Activated gamma-delta T cell treated with Interleukin-2 at 50 U/mL for 16 hours (primary cell): ENCODE results near the gene KRTAP10-8.
"Not testable (repeated sequence)": the region's sequence is repeated elsewhere in the genome, so short reads cannot be mapped to it uniquely, and the experiment has no call there.

Source experiments
- DNase-seq: peaks from one replicate; pipeline ENCODE4 v3.0.0-alpha.2; 2020

Gene KRTAP10-8

DNA sequence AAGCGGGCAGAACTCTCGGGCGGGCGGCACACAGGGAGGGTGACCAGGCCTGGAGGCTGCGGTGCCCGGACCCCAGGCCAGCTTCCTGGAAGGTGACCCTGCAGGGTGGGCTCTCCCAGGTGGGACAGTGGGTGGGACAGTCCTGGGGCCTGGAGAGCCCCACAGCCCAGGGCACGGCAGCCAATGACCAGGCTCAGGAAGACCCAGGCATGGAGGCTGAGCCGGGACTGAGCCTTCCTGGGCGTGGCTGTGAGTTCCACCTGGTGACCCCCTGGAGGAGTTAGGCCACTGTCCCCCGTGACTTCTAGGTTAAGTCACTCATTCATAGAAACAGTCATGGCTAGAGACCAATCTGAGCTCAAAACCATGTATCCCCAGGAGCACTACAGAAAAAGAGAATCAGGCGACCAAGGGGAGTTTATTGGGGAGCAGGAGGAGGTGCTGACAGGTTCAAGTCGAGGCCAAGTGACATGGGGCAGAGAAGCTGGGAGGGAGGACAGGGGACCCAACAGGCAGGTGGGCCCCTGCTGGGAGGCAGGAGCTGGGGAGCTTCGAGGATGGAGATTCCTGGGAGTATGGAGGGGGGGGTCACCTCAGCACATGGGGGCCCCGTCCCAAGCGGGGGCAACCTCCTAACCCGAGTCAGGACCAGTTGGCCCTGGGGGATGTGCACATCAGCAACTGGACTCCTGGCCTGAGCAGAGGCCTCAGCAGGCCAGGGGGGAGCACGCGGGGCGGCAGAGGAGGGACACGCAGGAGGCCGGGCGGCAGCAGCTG, 32.6 kb upstream of the KRTAP10-8 start:
- DNase-seq: no peak

DNA sequence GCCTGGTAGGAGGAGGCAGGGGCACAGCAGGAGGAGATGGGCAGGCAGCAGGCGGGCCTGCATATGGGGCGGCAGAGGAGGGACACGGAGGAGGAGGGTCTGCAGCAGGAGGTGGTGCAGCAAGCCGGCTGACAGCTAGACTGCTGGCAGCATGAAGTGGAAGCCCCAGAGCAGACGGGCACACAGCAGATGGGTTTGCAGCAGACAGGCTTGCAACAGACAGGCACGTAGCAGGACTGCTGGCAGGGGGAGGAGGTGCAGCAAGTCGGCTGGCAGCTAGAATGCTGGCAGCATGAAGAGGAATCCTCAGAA, 32.1 kb upstream of the KRTAP10-8 start:
- no peak for DNase-seq

DNA sequence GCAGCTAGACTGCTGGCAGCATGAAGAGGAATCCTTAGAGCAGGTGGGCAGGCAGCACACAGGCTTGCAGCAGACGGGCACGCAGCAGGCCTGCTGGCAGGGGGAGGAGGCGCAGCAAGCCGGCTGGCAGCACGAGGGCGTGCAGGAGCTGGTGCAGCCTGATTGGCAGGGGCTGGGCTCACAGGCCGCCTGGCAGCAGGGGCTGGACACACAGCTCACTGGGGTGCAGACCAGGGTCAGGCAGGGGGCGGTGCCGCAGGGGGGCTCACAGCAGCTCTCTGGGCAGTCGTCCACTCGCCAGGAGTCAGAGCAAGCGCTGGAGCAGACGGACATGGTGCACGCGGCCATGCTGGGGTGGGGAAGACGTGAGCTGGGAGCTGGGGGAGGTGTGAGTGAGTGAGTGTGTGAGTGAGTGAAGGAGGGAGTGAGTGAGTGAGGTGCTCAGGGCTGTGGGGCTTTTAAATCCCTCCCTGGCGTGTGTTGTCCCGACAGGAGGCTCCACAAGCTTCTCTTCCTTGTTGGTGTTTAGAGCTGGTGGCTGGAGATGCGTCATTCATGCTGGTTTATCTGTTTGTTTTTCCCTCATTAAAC, 31.6 kb upstream of the KRTAP10-8 start, which contains the start of gene KRTAP10-5:
Gene KRTAP10-5, minus strand, starts transcription at position 374 of the 591 bp plus-strand sequence. Its CDS starts 26 bp downstream, at position 348.
- DNase-seq: not testable (repeated sequence)

DNA sequence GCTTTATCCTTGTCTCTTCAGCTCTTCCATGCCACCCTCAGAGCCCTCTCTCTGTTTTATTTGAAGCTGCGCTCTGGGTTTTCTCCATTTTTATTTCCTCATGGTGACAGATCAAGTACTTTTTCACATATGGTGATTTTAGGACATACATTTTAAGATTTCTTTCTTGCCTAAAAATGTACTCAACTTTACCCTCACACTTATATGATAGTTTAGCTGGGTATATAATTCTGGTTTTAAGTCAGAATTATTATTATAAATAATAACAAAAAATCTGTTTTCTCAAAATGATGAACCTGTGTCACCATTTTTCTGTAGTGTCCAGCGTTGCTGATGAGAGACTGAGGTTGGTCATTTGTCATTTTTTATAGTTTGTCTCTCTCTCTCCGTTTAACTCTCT, 30.7 kb upstream of the KRTAP10-8 start:
- DNase-seq: no peak

DNA sequence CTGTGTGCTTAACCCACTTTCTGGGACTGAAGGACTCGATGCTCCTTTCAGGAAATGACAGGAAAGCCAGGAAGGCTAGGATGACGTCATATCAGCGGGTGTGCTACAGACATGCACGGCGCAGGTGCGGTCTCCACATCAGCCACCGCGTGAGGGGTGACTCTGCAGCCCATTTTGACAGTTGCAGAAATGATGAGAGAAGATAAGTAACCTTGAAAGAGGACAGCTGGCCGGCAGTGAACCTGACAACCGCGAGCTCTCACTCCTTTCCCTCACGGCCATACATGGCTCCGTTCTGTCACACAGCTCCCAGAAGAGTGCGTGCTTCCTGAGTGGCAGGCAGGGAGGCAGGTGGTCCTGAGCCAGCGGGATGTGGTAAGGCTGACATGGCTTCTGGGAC, 29.8 kb upstream of the KRTAP10-8 start:
- DNase-seq: no peak

DNA sequence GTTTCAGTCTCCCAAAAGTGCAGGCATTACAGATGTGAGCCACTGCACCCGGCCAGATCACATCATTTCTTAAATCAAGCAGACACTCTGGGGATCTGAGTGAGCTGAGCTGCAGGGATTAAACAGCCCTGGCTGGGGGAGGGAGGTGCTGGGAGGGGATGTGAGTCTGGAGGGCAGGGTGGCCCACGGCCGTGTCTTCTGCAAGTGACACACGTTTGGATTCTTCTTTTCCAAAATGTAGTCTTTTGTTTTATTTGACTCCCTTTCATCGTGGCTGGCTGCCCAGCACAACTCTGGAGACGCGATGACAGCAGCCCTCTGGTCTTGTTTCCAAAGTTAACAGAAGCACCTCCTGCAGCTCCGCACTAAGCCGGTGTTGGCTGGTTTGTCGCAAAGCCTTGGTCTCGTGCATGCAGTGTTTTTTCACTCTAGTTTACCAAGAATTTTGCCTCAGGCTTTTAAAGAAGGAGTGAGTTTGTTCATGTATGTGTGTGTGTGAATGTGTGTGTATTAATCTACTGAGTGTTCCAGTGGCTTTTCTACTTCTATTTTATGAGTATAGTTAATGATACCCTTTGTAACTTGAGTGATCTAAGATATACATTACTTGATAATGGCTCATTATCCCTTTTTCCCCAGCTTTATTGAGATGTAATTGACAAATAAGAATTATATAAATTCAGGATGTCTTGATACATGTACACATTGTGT, 28.6 kb upstream of the KRTAP10-8 start:
- no peak for DNase-seq

DNA sequence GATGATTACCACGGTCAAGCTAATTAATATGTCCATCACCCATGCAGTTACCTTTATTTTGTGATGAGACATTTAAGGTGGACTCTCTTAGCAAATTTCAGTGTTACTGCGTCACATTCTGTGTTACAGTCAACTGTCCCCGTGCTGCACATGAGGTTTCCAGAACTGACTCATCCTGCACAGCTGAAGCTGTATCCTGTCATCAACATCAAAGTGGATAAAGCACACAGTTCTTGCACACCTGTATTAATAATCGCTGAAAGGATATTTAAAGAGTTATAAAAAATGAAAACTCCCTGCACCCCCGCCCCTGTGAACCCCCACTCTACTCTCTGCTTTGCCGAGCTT, 28.1 kb upstream of the KRTAP10-8 start:
- DNase-seq: no peak

DNA sequence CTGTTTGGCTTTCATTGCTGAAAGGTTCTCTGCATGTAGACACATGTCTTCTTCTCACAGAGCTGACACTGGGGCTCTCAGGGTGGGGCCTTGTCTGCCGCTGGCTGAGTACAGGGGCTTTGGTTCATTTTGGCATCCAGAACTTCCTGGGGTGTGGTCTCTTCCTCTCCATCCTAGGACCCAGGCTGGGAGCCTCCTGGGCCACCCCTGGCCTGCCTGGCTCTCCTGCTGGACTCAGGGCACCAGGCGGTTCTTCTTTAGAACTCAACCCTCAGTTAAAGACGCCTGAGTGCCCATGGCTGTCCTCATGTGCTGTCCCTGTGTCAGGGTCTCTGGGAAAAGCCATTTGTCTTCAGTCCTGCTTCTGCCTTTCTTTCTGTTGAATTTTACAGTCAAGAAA, 26.0 kb upstream of the KRTAP10-8 start:
- no peak for DNase-seq

DNA sequence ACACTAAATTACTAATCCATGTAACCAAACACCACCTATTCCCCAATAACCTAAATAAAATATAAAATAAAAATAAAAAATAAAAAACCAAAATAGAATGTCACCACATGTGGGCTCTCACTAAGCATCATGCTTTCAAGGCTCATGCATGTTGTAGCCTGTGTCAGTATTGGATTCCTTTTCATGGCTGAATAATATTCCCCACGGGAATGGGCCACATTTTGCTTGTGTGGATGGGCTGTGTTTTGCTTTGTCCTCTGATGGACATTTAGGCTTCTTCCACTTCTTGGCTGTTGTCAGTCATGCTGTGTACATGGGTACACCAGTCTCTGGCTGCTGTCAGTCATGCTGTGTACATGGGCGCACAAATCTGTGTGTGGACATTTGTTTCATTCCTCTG, 22.8 kb upstream of the KRTAP10-8 start:
- DNase-seq: no peak

DNA sequence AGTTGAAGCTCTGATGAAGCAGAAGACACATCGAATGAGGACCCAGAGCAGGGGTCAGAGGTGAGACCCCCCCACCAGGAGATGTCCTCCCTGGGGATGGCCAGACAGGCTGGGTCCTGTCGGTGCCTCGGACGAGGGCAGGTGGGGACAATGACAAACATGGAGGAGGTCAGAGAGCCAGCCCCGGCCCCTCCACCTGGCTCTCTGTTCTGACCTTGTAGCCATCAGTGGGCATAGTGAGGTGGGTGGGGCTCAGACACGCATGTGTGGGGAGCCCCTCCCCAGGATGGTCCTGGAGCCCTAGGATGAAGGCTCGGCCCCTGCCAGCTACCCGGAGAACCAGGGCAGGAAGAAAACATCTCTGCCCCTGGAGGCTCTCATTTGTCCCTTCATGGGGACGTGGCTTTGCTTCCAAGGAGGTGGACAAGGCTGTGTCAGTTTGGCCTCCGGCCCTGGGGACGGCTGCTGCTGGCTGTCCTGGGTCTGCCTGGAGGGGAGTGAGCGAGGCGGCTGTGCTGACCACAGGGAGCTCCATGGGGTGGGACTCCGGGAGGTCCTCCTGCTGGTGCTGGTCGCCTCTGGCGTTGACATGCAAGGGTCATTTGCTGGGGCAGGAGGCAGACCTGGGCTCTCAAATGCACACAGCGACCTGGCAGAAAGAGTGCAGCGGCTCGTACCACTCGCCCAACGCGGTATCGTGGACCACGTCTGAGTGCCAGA, 22.1 kb upstream of the KRTAP10-8 start:
- no peak for DNase-seq

DNA sequence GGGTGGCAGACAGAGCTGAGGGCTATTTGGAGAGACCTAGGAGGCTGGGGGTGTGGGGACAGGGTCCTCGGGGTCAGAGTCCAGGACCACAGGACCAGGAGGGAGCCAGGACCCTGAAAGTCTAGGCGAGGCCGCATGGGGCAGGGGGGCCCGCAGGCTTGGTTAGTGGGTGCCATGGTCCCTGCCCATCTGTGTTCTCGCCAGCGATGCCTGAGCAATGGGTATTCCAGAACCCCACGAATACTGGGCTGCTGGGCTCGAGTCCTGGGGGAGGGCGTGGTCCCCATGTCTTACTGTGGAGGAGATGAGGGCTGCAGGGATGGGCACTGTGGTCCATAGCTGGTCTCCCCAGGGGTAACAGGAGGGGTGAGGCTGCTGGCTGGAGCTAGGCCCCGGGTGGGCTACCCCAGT, 21.6 kb upstream of the KRTAP10-8 start:
- DNase-seq: no peak

DNA sequence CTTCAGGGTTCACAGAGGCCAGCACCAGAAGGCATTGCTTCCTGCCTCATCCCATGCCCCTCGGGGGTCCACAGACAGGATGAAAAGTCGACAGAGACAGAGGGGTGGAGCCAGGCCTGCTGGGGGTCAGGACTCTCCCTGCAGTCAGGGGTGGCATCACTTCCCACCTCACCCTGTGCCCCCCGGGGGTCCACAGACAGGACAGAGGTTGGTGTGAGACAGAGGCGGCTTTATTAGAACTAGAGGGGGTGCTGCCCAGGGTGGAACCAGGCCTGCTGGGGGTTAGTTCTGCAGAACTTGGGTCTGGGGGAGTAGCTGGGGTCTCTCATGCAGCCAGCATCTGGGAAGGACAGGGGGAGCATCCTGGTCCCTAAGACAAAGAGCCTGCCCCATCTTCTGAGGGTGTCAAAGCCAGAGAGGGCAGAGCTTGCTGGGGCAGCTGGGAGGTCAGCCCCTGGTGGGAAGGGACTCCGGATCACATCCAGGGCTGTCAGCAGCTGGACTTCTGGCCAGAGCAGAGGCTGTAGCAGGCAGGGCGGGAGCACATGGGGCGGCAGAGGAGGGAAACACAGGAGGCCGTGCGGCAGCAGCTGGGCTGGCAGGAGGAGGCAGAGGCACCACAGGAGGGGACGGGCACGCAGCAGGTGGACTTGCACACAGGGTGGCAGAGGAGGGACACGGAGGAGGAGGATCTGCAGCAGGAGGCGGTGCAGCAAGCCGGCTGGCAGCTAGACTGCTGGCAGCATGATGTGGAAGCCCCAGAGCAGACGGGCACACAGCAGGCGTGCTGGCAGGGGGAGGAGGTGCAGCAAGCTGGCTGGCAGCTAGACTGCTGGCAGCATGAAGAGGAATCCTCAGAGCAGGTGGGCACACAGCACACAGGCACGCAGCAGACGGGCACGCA, 20.7 kb upstream of the KRTAP10-8 start:
- not testable (repeated sequence) for DNase-seq

DNA sequence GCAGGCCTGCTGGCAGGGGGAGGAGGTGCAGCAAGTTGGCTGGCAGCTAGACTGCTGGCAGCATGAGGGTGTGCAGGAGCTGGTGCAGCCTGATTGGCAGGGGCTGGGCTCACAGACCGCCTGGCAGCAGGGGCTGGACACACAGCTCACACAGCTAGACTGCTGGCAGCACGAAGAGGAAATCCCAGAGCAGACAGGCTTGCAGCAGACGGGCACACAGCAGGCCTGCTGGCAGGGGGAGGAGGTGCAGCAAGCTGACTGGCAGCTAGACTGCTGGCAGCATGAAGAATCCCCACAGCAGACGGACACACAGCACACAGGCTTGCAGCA, 20.1 kb upstream of the KRTAP10-8 start:
- not testable (repeated sequence) for DNase-seq

DNA sequence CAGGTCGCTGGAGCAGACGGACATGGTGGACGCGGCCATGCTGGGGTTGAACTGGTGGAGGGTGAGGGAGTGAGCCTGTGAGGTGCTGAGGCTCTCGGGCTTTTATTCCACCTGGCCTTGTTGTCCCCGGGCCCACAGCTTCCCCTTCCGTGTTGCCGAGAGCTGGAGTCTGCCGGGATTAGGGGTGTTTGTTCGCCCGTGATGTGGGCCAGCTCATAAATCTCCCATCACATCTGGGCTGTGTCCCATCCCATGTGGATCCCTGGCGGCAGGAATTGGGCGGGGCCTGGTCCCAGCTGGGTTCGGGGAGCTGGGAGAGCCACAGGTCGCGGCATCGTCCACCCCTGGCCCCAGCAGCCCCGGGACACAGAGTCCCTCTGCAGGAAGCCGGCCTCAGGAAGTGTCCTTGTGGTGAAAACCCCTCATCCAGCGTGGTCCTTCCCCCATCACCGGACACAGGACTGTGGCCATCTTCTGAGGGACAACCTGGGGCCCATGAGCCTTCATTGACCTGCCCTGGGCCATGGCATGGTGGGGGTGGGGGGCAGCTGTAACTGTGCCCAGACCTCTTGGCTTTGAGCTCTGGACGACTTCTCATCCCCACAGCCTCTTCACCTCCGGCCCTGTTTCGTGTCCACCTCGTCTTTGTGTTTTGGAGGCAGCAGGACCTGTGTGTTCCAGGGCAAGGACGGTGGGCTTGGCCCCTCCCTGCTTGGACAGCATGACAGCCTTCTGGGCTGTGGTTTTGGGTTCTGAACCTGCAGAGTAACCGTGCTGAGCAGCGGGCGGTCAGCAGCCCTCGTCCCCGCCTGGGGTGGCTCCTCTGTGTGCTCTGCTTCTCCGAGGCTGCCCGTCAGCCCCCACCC, 19.2 kb upstream of the KRTAP10-8 start, which contains the start of gene KRTAP10-6:
Gene KRTAP10-6, minus strand, starts transcription at position 60 of the 866 bp plus-strand sequence. Its CDS starts 21 bp downstream, at position 39.
- DNase-seq: no peak

DNA sequence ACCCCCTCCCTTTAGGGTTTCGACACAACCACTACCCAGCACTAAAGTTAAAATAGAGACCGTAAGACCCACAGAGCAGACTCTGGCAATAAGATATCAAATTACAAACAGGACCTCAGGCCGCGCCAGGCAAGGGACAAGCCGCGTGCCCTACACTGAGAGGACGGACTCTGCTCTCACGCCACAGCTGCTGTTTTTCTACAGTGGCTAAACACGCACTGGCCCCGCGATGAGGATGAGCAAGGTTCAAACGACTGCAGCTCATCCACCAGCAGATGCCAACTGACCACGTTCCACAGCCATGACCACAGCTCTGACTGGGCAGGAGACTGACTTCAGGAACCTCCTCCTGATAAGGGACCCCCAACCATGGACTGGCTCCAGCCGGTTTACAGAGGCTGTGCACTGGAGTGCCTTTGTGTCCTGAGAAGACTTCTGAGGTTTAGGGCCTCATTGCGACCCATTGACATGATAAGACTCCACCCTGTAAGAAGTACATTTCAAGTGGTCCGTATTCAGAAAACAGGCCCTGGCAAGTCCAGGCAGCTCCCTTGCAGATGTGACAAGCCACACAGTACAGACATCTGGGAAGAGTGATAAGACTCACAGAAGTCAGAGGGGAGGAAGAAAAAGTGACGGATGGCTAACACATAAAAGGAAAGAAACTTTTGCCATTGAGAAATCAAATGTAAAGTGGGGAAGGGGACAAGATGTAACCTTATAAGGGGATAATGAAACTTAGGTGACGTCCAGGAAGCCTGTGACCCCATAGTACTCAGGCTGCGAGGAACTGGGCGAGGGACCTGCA, 18.1 kb upstream of the KRTAP10-8 start:
- DNase-seq: no peak

DNA sequence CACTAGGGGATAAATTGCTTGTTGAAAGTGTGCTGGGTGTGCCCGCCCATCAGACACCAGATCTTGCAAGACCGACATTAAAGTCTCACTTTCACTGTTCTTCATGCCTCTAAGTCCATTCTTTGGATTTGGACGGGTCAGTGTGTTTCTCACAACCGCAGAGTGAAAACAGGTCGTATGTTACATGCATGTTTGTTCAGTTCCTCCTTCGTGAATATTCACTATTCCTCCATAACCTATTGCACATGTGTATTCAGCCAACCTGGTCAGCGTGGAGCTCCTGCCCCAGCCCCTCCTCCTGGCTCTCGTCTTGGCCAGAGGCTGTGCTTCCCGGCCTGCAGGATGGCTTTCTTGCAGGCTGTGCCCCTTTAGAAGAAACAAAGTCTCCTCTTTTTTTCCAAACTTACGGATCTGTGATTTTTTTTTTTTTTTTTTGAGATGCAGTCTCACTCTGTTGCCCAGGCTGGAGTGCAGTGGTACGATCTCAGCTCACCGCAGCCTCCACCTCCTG, 17.4 kb upstream of the KRTAP10-8 start:
- no peak for DNase-seq

DNA sequence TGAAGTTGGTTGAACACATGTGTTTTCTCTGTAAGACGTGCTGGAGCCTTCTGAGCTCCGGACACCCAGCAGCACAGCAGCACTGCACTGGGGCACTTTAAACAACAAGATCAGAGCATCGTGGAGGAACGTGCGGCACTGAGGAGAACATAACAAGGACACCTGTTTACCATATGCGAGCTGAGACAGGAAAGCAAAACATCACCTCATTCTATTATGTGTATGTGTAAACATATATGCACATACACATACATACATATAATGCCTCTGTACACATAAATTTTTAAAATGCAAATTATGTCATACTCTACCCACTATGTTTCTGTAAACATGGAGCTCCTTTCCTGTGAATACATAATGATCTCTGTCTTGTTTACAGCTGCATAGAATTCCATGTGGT, 16.4 kb upstream of the KRTAP10-8 start:
- DNase-seq: no peak

DNA sequence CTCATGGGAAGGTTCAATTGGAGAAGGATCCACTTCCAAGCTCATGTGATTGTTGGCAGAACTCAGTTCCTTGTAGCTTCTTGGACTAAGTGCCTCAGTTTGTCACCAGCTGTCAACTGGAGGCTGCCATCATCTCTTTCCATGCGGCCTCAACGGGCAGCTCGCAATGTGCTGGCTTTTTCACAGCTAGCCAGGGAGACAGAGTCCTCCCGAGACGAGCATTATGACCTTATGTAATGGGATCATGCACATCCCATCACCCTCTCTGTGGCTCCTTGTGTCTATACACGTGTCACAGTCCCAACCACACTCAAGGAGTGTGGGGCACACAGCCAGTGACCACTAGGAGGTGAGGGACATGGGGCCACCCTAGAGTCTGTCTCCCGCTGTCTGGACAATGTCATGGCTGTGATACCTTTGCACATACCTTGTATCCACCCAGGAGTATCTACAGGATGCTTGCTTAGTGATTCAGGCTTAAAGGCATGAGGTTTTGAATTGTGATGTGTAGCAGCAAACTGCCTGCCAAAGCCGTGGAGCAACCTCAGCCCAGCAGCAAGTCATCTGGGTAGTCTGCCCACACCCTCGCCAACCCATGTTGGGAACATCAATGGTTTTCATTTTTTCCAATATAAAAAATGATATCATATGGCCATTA, 15.7 kb upstream of the KRTAP10-8 start:
- DNase-seq: no peak

DNA sequence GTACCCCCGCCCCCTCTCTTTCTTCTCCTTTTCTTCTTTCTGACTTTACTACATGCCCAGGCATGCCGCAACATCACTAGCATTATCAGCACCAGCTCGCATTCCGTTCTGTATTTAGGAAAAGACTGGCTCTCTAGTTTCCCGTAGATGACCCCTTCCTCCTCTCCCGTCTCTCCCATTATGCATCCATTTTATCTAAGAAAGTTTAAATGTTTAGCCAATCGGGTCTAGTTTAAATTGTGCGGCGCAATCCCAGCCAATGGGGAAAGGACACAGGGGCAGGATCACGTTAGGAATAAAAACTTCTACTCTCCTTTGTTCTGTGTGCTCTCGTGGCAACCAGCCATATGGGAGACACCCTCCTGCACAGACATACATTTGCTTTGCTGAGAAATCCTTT, 13.8 kb upstream of the KRTAP10-8 start:
- no peak for DNase-seq
